HS-5 (cell line): ENCODE measurements around the gene IFT27.

Experiments used
- DNase-seq: peaks from one replicate; pipeline ENCODE4 v3.0.0-alpha.2; 2012; ENCODE audit warnings: low read depth

IFT27 gene

GRCh38 chr22:36775964-36776669, at the start of gene IFT27:
Gene IFT27, minus strand, starts transcription at chr22:36776119. Its CDS starts 412 bp downstream, at chr22:36775707.
- DNase-seq = peak; percentile 100

- no peak for DNase-seq
Observed at GRCh38 chr22:36824655-36825054, 48.7 kb upstream of the IFT27 start.

- no peak for DNase-seq
Observed at GRCh38 chr22:36823186-36823839, 47.4 kb upstream of the IFT27 start.

GRCh38 chr22:36822581-36822980, 46.7 kb upstream of the IFT27 start:
- no peak for DNase-seq

GRCh38 chr22:36819112-36819511, 43.2 kb upstream of the IFT27 start:
- DNase-seq = no peak

- no peak for DNase-seq
Observed at GRCh38 chr22:36818010-36818642, 42.2 kb upstream of the IFT27 start.

- no peak for DNase-seq
Observed at GRCh38 chr22:36817525-36817848, 41.6 kb upstream of the IFT27 start.

GRCh38 chr22:36816636-36817524, 41.0 kb upstream of the IFT27 start, which contains the start of gene PVALB:
Gene PVALB, minus strand, starts transcription at chr22:36817035. Its CDS starts 30 bp downstream, at chr22:36817005.
- no peak for DNase-seq

GRCh38 chr22:36816339-36816635, 40.4 kb upstream of the IFT27 start:
- no peak for DNase-seq

- DNase-seq = no peak
Observed at GRCh38 chr22:36815558-36816338, 39.8 kb upstream of the IFT27 start.

- no peak for DNase-seq
Observed at GRCh38 chr22:36814801-36815200, 38.9 kb upstream of the IFT27 start.

- DNase-seq = no peak
Observed at GRCh38 chr22:36811094-36811800, 35.3 kb upstream of the IFT27 start.

- no peak for DNase-seq
Observed at GRCh38 chr22:36809351-36809750, 33.4 kb upstream of the IFT27 start.

GRCh38 chr22:36808721-36809344, 32.9 kb upstream of the IFT27 start:
- DNase-seq = no peak

- DNase-seq = no peak
Observed at GRCh38 chr22:36807627-36808026, 31.7 kb upstream of the IFT27 start.

GRCh38 chr22:36806835-36807234, 30.9 kb upstream of the IFT27 start:
- no peak for DNase-seq

- no peak for DNase-seq
Observed at GRCh38 chr22:36803358-36803757, 27.4 kb upstream of the IFT27 start.

- DNase-seq = no peak
Observed at GRCh38 chr22:36798674-36799066, 22.8 kb upstream of the IFT27 start.

GRCh38 chr22:36797911-36798673, 22.2 kb upstream of the IFT27 start:
- no peak for DNase-seq

GRCh38 chr22:36797374-36797773, 21.5 kb upstream of the IFT27 start:
- no peak for DNase-seq
